Motor neuron (in vitro differentiated cells): ENCODE results near the gene ZNF672. TPM values are rescaled to one million over a fixed set of nuclear protein-coding genes. Genes with fewer than 3 reads are reported as not detected.
A peak's percentile ranks its signal among the peaks of the same experiment; 100 is the strongest.
"Not testable (repeated sequence)": the region's sequence is repeated elsewhere in the genome, so short reads cannot be mapped to it uniquely, and the experiment has no call there.

Experiments
- ATAC-seq, 8 experiments: fragments of 200-7000 bp; cut with Tn5 transposase; replicated peaks in 6 of 8; 2 replicates each; pipeline ENCODE4 v1.8.0; 2021; ENCODE audit warnings: mild to moderate bottlenecking in 8 of 8, moderate library complexity in 8 of 8
- H3K27ac ChIP-seq, 2 donors: fragments of 250-450 bp; sonication (Bioruptor Pico); 2 replicates each; pipeline ENCODE4 v1.9.0; 2021; ENCODE audit warnings: antibody characterized with exemption in 2 of 2, mild to moderate bottlenecking in 2 of 2, moderate library complexity in 1 of 2
- H3K4me1 ChIP-seq, 2 donors: fragments of 250-450 bp; sonication (Bioruptor Pico); replicated peaks in 1 of 2; 2 replicates each; pipeline ENCODE4 v1.6.1; 2021; ENCODE audit warnings: antibody characterized with exemption in 2 of 2, mild to moderate bottlenecking in 2 of 2, moderate library complexity in 1 of 2
- H3K4me3 ChIP-seq, 5 donors: fragments of 250-450 bp; sonication (Bioruptor Pico); 2 replicates each; pipeline ENCODE4 v1.9.0; 2021; ENCODE audit warnings: antibody characterized with exemption in 5 of 5, mild to moderate bottlenecking in 5 of 5, moderate library complexity in 4 of 5
- WGBS, 10 experiments: fragments of 450-650 bp; shearing (Covaris generic); methylation state at CpG; one replicate each; pipeline ENCODE4 v1.0.0; 2022; 5-methylcytosine and 5-hydroxymethylcytosine counted together
- in situ Hi-C, 9 experiments: fragments of 400-800 bp; cut with MboI; loops; one replicate each; pipeline ENCODE4 v1.15.0; 2021; ENCODE audit warnings: low sequenced_read_pairs in 9 of 9, low pct_unique_long_range_greater_than_20kb in 2 of 9; ENCODE audit not compliant: unreplicated experiment in 9 of 9
- total RNA-seq, 8 experiments: library from RNA; unstranded; fragments of 300-600 nt; gene quantifications; 2 replicates each; pipeline versions ENCODE4 v1.2.3 to v1.2.4, GENCODE V29; 2022

ZNF672 gene
- total RNA-seq, 8 experiments from 2014 or later: 12.4 to 34.6 (median 22.7) TPM

DNA sequence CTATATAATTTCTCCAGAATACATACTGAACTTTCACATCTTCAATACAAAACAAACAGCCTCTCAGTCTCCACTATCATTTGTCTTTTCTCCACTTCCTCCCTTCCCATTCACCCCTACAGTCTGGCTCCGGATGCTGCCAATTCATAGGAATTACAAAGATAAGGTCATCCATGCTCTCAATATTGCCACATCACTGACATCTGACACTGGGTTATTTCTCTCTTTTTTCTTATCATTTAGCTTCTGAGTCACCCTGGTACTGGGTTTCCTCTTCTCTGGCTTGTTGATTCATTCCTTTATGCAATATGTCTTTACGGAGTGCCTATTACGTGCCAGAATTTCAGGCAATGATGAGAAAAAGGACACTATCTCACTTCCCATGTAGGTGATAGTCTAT lies 9.2 kb upstream of the ZNF672 start:
- Histone ChIP-seq H3K4me1 (peaks cover 16 to 20% of the 10 kb centered on the region in 2 donors), H3K27ac (no peak overlapping the region), H3K4me3 (no peak overlapping the region)
- in situ Hi-C loops: no loop called here
- no peak for ATAC-seq
- 17 to 85% (median 73%) methylated on average over 1 to 3 of the region's 3 CpGs; no CpG with 5 or more reads in 1 of the 10 experiments for WGBS, 10 experiments

DNA sequence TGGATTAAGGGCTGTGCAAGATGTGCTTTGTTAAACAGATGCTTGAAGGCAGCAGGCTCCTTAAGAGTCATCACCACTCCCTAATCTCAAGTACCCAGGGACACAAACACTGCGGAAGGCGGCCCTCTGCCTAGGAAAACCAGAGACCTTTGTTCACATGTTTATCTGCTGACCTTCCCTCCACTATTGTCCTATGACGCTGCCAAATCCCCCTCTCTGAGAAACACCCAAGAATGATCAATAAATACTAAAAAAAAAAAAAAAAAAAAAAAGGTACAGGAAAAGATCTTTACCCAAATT lies 7.4 kb upstream of the ZNF672 start:
- 0 to 83% (median 46%) methylated on average over 1 to 3 of the region's 3 CpGs; no CpG with 5 or more reads in 2 of the 10 experiments for WGBS, 10 experiments
- H3K4me3 ChIP-seq, H3K27ac ChIP-seq, in situ Hi-C loops, ATAC-seq, H3K4me1 ChIP-seq: not testable (repeated sequence)

DNA sequence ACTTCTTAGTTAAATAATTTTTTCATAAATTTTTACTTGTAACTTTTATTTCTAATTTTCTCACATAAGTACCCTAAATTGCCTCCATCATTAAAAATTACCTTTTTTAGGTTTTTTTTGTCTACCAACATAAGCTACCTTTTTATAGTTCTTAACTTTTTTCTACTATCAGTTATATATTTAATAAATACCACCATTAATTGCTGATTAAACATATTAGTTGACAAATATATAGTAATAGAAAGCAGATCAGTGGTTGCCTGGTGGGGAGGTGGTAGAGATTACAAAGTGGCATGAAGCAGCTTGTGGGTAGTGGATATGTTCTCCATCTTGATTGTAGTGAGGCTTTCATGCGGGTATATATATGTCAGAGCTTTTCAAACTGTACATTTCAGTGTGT lies 6.2 kb upstream of the ZNF672 start:
- 50 to 100% (median 100%) methylated on average over 1 of the region's 1 CpG; no CpG with 5 or more reads in 3 of the 10 experiments for WGBS, 10 experiments
- Histone ChIP-seq H3K27ac (no peak overlapping the region), H3K4me3 (no peak overlapping the region), H3K4me1 (peaks cover 2 to 4% of the 10 kb centered on the region in 2 donors)
- in situ Hi-C loops: no loop called here
- no peak for ATAC-seq

DNA sequence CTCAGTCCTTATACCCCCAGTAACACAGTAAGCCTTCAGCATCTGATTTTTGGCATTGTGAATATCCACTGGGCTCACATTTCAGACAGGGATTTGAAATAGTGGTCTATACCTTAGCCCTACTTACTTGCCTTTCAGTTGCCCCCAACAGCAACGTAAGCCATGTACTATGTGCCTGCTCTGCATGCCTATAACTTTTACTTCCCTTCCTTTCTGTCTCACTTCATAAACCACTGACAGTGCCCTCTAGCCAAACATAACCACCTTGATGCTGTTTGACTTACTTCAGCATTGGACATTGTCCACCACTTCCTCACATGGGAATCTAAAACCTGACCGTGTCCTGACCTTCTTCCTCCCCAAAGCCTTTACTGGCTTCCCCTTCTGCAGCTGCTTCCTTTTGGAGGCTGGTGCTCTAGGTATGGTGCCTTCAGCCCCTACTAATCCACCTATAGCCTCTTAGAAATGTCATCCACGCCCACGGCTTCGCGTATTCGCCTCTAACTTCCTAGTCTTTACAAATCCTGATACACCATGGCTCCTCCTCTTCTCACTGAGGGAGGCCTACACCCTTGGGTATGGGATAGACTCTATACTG lies 3.6 kb upstream of the ZNF672 start:
- 0 to 80% (median 66%) methylated on average over 1 to 7 of the region's 7 CpGs; no CpG with 5 or more reads in 1 of the 10 experiments for WGBS, 10 experiments
- Histone ChIP-seq H3K4me3 (no peak overlapping the region), H3K4me1 (peaks cover 6 to 7% of the 10 kb centered on the region in 2 donors), H3K27ac (no peak overlapping the region)
- no peak for ATAC-seq
- in situ Hi-C loops: no loop called here

DNA sequence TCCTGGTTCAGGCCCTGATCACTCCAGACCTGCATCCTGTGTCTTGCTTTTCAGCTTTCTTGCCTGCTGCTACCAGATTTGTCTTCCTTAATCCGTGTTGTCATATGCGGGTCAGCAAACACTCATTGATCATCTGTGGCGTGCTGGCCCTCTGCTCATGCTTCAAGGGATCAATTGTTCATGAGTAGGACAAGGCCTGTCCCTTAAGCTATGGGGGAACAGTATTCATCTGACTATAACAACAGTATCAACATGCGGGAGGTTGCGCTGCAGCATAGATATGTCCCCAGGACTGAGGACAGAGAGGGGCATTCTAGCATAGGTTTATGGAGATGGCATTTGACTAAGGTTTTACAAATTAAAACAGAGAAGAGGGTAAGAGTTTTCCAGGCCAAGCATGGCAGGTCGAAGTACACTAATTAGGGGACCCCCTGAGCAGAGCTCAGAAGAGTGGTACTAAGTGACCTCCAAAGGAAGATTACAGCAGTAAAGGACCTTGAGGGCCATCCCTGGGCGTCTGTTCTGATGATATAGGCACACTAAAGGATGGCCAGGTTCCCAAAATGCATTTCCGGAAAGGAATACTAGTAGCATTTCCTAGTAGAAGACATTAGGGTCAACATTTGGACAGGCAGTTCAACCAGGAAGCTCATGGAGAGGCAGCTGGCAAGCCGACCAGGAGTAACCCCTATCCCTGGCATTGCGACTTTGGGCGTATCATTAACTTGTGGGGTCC lies 811 bp upstream of the ZNF672 start:
- WGBS, 10 experiments: 0 to 79% (median 59%) methylated on average over 3 to 9 of the region's 11 CpGs; no CpG with 5 or more reads in 3 of the 10 experiments
- H3K27ac ChIP-seq: peak overlapping the region; percentile 11 to 18

DNA sequence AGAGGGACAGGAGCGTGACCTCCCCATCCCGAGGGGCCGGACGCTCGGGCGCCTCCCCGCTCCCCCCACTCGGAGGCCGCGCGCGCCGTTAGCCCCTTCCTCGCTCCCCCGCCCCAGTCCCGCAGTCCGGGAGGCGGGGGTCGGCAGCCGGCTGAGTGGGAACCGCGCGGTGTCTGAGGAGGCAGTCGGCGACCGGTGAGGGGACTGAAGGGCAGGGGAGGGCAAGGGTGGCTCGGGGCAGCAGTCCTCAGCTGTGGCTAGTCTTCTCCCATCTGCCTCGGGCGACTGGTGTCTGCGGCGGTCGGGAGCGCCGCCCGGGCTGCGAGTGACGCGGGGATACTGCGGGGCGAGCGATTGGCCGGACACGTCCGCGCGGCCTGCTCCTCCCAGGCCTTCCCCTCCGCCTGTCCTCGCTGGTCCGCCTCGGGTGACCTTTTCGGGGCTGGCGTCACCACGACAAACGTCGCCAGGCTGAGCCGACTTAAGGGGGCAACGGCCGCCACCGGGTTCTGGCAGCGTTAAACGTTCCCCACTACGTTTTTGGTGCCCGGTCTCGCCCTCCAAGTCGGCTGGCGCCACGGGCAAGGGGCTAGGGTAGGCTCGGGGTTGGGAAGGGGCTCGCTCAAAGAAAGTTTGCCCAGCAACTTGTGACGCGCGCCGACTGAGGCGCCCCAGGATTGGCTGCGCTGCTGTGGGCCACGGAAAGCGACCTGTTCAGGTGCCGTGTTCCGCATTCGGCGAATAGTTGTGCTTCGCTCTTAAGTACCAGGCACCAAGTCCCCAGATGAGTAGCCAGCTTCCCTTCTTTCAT lies 538 bp downstream of the ZNF672 start:
- Histone ChIP-seq H3K27ac (peak overlapping the region; percentile 95 to 97), H3K4me1 (peaks cover 8 to 9% of the 10 kb centered on the region in 2 donors), H3K4me3 (peak overlapping the region; percentile 78 to 82 (median 79))
- 0 to 2% (median 0%) methylated on average over 3 to 26 of the region's 82 CpGs; no CpG with 5 or more reads in 4 of the 10 experiments for WGBS, 10 experiments
- in situ Hi-C loops: no loop called here
- peak; percentile 71 to 82 (median 75) for ATAC-seq

More for the DNA sequence above, 811 bp upstream of the ZNF672 start:
- in situ Hi-C loops: no loop called here
- ATAC-seq: no peak
- Histone ChIP-seq H3K4me1 (peaks cover 8 to 9% of the 10 kb centered on the region in 2 donors), H3K4me3 (peak overlapping the region; percentile 78 to 82 (median 79))

DNA sequence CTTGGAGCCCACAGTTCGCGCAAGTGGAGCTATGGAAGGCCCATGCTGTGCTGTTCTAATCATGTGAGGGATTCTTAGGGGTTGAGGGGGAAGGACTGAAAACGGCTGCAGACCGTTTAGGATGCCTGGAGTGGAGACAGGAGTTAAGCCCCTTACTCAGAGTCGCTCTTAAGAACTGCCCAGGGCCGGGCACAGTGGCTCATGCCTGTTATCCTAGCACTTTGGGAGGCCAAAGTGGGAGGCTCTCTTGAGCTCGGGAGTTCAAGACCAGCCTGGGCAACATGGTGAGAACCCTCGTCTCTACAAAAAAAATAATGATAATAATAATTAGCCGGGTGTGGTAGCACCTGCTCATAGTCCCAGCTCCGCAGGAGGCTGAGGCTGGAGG lies 1.1 kb downstream of the ZNF672 start:
- no peak for ATAC-seq
- WGBS, 10 experiments: 0 to 12% (median 8%) methylated on average over 1 to 10 of the region's 10 CpGs; no CpG with 5 or more reads in 2 of the 10 experiments
- in situ Hi-C loops: no loop called here
- Histone ChIP-seq H3K4me3 (peak overlapping the region; percentile 78 to 82 (median 79)), H3K27ac (peak overlapping the region; percentile 95 to 97), H3K4me1 (peaks cover 8 to 9% of the 10 kb centered on the region in 2 donors)

DNA sequence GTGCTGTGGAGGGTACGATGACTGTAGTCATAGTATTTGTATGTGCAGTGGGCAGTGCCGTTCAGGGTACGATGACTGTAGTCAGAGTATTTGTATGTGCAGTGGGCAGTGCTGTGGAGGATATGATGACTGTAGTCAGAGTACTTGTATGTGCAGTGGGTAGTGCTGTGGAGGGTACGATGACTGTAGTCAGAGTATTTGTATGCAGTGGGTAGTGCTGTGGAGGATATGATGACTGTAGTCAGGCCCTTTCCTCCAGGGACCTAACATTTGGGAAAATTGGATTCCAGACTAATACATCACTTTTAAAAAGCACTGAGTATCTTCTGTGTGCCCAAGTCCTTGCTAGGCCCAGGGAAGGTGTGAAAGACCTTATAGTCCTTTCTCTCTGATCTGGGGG lies 2.9 kb downstream of the ZNF672 start:
- WGBS, 10 experiments: 13 to 100% (median 86%) methylated on average over 1 to 3 of the region's 4 CpGs; no CpG with 5 or more reads in 2 of the 10 experiments
- Histone ChIP-seq H3K4me1 (peaks cover 8 to 9% of the 10 kb centered on the region in 2 donors), H3K4me3 (no peak overlapping the region), H3K27ac (no peak overlapping the region)
- in situ Hi-C loops: no loop called here
- no peak for ATAC-seq

DNA sequence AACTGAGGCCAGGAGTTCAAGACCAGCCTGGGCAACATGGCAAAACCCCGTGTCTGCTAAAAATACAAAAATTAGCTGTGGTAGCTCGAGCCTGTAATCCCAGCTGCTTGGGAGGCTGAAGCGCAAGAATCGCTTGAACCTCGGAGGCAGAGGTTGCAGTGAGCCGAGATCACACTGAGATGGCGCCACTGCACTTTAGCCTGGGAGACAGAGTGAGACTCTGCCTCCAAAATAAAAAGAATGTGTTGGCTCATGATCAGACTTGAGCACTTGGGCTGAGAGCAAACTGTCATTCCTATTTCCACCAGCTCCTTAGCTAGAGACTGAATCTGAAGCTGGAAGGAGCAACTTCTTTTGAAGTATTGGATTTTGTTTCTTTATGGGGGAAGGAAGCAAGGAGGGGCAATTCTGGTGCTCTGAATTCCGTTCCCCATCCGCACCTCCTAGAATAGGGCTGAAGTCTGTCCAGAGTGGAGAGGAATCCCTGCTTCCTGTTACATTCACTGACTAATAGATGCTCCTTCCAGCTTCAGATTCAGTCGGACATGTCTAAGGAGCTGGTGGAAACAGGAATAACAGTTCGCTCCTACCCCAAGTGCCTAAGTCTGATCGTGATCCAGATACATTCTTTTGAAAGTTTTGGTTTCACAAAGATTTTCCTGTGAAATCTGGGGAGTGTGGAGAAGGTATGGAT lies 3.8 kb downstream of the ZNF672 start:
- 25 to 75% (median 63%) methylated on average over 2 to 12 of the region's 12 CpGs; no CpG with 5 or more reads in 1 of the 10 experiments for WGBS, 10 experiments

DNA sequence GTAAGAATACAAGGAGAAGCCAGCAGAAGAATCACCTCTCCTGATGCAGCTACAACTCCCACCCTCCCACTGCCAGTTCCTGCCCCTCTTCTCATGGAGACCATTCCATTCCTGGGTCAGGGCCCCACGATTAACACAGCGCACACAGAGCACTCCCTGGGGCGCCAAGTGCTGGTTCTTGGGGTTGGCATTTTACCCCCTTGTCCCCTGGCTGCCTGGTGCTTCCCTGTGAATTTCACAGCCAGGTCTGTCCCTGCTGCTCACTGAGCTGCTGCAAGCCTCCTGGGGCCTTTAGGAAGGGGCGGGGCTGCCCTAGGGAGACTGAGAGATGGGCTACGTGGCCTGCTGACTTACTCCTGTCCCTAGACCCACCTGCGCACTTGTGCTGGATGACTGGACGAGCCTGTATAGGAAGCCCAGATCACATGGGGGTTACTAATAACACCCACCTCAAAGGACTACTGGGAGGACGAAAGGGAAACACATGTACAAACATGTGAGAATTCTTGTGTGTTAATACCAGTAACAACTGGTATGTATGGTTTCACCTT lies 4.8 kb downstream of the ZNF672 start:
- in situ Hi-C loops: no loop called here
- no peak for ATAC-seq
- WGBS, 10 experiments: 80 to 100% (median 92%) methylated on average over 1 to 7 of the region's 8 CpGs; no CpG with 5 or more reads in 4 of the 10 experiments
- no peak overlapping the region for H3K4me3 ChIP-seq
- peaks cover 4% of the 10 kb centered on the region in 2 donors for H3K4me1 ChIP-seq
- H3K27ac ChIP-seq: no peak overlapping the region

More for the DNA sequence above, 3.8 kb downstream of the ZNF672 start:
- Histone ChIP-seq H3K4me1 (peaks cover 8 to 9% of the 10 kb centered on the region in 2 donors), H3K4me3 (no peak overlapping the region), H3K27ac (no peak overlapping the region)
- in situ Hi-C loops: no loop called here
- no peak for ATAC-seq

DNA sequence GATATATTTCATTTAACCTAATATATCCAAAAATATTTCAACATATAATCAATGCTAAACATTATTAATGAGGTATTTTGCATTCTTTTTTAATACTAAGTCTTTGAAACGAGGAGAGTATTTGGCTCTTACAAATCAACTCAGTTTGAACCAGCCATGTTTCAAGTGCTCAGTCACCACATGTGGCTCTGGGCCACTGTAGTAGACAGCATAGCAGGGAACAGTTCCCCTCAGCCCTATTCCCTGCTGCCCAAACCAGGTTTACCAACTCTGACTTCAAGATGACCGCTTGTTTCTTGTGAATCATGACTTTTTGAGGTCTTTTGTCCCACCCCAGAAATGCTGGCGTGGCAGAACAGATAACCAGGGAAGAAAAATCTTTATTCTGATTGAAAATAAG lies 5.7 kb downstream of the ZNF672 start:
- no peak for ATAC-seq
- no peak overlapping the region for H3K27ac ChIP-seq
- H3K4me3 ChIP-seq: no peak overlapping the region
- 60 to 100% (median 91%) methylated on average over 2 to 3 of the region's 3 CpGs for WGBS, 10 experiments
- H3K4me1 ChIP-seq: peaks cover 4% of the 10 kb centered on the region in 2 donors
- in situ Hi-C loops: no loop called here

DNA sequence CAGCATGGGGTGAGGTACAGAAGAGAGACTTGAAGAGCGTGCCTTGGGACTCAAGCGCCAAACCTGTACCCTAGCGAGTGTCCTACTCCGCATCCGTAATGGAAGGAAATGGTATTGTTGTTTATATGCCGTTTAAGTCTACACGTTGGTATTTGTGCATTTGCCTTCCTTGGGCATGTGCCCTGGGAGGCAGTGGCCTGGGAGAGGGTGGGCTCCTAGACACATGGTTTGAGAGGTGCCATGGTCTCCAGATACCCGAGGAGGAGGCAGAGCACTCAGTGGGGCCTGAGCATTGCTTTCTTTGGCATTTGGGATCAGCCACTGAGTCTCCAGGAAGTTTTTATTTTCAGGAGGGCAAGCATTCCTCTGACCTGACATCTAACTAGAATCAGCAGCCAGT lies 6.5 kb downstream of the ZNF672 start:
- in situ Hi-C loops: no loop called here
- no peak overlapping the region for H3K4me3 ChIP-seq
- H3K4me1 ChIP-seq: peaks cover under 1% of the 10 kb centered on the region in 2 donors
- WGBS, 10 experiments: 80 to 100% (median 98%) methylated on average over 1 to 8 of the region's 8 CpGs; no CpG with 5 or more reads in 2 of the 10 experiments
- H3K27ac ChIP-seq: no peak overlapping the region
- no peak for ATAC-seq
